Aorta (tissue), 5 donors: ENCODE measurements around the gene FIBP. TPM values are rescaled to one million over a fixed set of nuclear protein-coding genes. Genes with fewer than 3 reads are reported as not detected.
"Not testable (repeated sequence)": the region's sequence is repeated elsewhere in the genome, so short reads cannot be mapped to it uniquely, and the experiment has no call there.

Experiments
- ATAC-seq: fragments of 200-7000 bp; cut with Tn5 transposase; one replicate; pipeline ENCODE4 v1.9.1; 2022; ENCODE audit warnings: moderate library complexity; ENCODE audit not compliant: low FRiP score
- DNase-seq, 2 donors: peaks; one replicate each; pipeline ENCODE4 v3.0.0-alpha.2; 2020
- H3K27ac ChIP-seq, 2 donors: one replicate each; pipeline ENCODE4 v1.5.1; 2013; ENCODE audit warnings: low read length in 2 of 2, mild to moderate bottlenecking in 2 of 2, moderate library complexity in 2 of 2, control low read depth in 1 of 2, inconsistent platforms in 1 of 2, low read depth in 1 of 2
- H3K27me3 ChIP-seq, 2 donors: one replicate each; pipeline ENCODE4 v1.6.1; 2013; ENCODE audit warnings: control low read depth in 1 of 2, low read length in 1 of 2, mild to moderate bottlenecking in 1 of 2, moderate library complexity in 1 of 2; ENCODE audit not compliant: insufficient read depth in 2 of 2, control insufficient read depth in 1 of 2
- H3K36me3 ChIP-seq, 2 donors: one replicate each; pipeline ENCODE4 v1.6.1; 2013; ENCODE audit warnings: control low read depth in 1 of 2, low read length in 1 of 2, mild to moderate bottlenecking in 1 of 2; ENCODE audit not compliant: insufficient read depth in 2 of 2, control insufficient read depth in 1 of 2
- H3K4me1 ChIP-seq, 2 donors: one replicate each; pipeline ENCODE4 v1.6.1; 2013; ENCODE audit warnings: low read length in 2 of 2, control low read depth in 1 of 2, mild to moderate bottlenecking in 1 of 2, moderate library complexity in 1 of 2; ENCODE audit not compliant: insufficient read depth in 2 of 2, control insufficient read depth in 1 of 2
- H3K4me3 ChIP-seq, 2 donors: one replicate each; pipeline ENCODE4 v1.5.1; 2013; ENCODE audit warnings: low read length in 2 of 2, control low read depth in 1 of 2, mild to moderate bottlenecking in 1 of 2
- H3K9me3 ChIP-seq: one replicate; pipeline ENCODE4 v1.6.1; 2013; ENCODE audit warnings: mild to moderate bottlenecking, low read length; ENCODE audit not compliant: control insufficient read depth
- WGBS, 2 donors: extraction: QIAGEN DNeasy Blood & Tissue Kit; methylation state at CpG; one replicate each; pipeline ENCODE4 v1.1.7; 2013; 5-methylcytosine and 5-hydroxymethylcytosine counted together
- intact Hi-C, 2 donors: fragments of 100-400 bp; cut with DNase I; formaldehyde crosslinking; loops; one replicate each; pipeline versions ENCODE4 v1.14.2 to v1.15.0; 2022
- polyA plus RNA-seq, 2 donors: library from polyadenylated mRNA; stranded (reverse); fragments of 200-250 nt; gene quantifications; one replicate each; pipeline ENCODE4 v1.2.3, GENCODE V29; 2013
- total RNA-seq, 2 donors: library from RNA; stranded (reverse); fragmentation: NEBNext Ultra II Directional; extraction: Animal tissue kit (Norgen Biotek cat#: 25700); gene quantifications; one replicate each; pipeline ENCODE4 v1.2.1, GENCODE V29; 2021
- donor health status: healthy with polysubstance abuse.
- donor health status: Bipolar disorder and iron deficiency.
- donor health status: DM: no; HTN: no; CAD: no.
- donor health status: DM: no; HTN: no; CAD: no.
- donor health status: DM: yes; HTN: yes; CAD: no.

The FIBP gene
- total and polyA plus RNA-seq, 4 donors, result 40.2 to 73.1 (median 52.5) TPM

GRCh38 chr11:65850217-65851082 is 37.8 kb downstream of the FIBP start:
- Histone ChIP-seq H3K27me3 (no peaks in the 10 kb centered on the region), H3K4me3 (no peak overlapping the region), H3K36me3 (peaks cover 3 to 9% of the 10 kb centered on the region in 2 donors), H3K27ac (no peak overlapping the region), H3K4me1 (no peaks in the 10 kb centered on the region), H3K9me3 (no peaks in the 10 kb centered on the region)
- peak in 1 of 2 donors; percentile 73 for DNase-seq
- intact Hi-C loops, result no loop called here
- WGBS, 2 donors, result 71 to 73% methylated on average over 20 of the region's 20 CpGs
- no peak for ATAC-seq

GRCh38 chr11:65849771-65850216 is 38.5 kb downstream of the FIBP start:
- Histone ChIP-seq H3K9me3 (no peaks in the 10 kb centered on the region), H3K27ac (no peak overlapping the region), H3K36me3 (peaks cover 0 to 8% of the 10 kb centered on the region in 2 donors), H3K4me3 (no peak overlapping the region), H3K27me3 (no peaks in the 10 kb centered on the region), H3K4me1 (no peaks in the 10 kb centered on the region)
- intact Hi-C loops, result no loop called here
- WGBS, 2 donors, result 39 to 49% methylated on average over 16 of the region's 16 CpGs
- DNase-seq (peak in 1 of 2 donors; percentile 70), ATAC-seq (no peak)

GRCh38 chr11:65849366-65849765 is 38.9 kb downstream of the FIBP start:
- H3K4me1 ChIP-seq, result no peaks in the 10 kb centered on the region
- 78 to 79% methylated on average over 8 of the region's 8 CpGs for WGBS, 2 donors
- H3K36me3 ChIP-seq, result peaks cover 0 to 7% of the 10 kb centered on the region in 2 donors
- intact Hi-C loops, result no loop called here
- H3K9me3 ChIP-seq, result no peaks in the 10 kb centered on the region
- H3K4me3 ChIP-seq, result no peak overlapping the region
- no peak overlapping the region for H3K27ac ChIP-seq
- DNase-seq (peak in 1 of 2 donors; percentile 61), ATAC-seq (no peak)
- no peaks in the 10 kb centered on the region for H3K27me3 ChIP-seq

GRCh38 chr11:65848693-65849092 is 39.6 kb downstream of the FIBP start:
- H3K36me3 ChIP-seq, intact Hi-C loops, H3K4me3 ChIP-seq, H3K27ac ChIP-seq, H3K27me3 ChIP-seq, H3K4me1 ChIP-seq, H3K9me3 ChIP-seq, ATAC-seq: not testable (repeated sequence)
- 47 to 53% methylated on average over 7 of the region's 7 CpGs for WGBS, 2 donors
- DNase-seq, result peak in 1 of 2 donors; percentile 42

- H3K9me3 ChIP-seq, result no peaks in the 10 kb centered on the region
- WGBS, 2 donors, result 87 to 91% methylated on average over 3 of the region's 3 CpGs
- peaks cover 0 to 2% of the 10 kb centered on the region in 2 donors for H3K36me3 ChIP-seq
- H3K27me3 ChIP-seq, result no peaks in the 10 kb centered on the region
- DNase-seq, result no peak
- no peaks in the 10 kb centered on the region for H3K4me1 ChIP-seq
- no peak overlapping the region for H3K4me3 ChIP-seq
- intact Hi-C loops, result no loop called here
- no peak overlapping the region for H3K27ac ChIP-seq
- ATAC-seq, result no peak
These were observed 40.5 kb downstream of the FIBP start for GRCh38 chr11:65847746-65848145.

GRCh38 chr11:65844231-65844872 is 43.9 kb downstream of the FIBP start:
- 89% methylated on average over 10 of the region's 10 CpGs for WGBS, 2 donors
- no peak overlapping the region for H3K4me3 ChIP-seq
- H3K36me3 ChIP-seq, result no peaks in the 10 kb centered on the region
- no peaks in the 10 kb centered on the region for H3K9me3 ChIP-seq
- no peak overlapping the region for H3K27ac ChIP-seq
- no peaks in the 10 kb centered on the region for H3K4me1 ChIP-seq
- no peak for ATAC-seq
- intact Hi-C loops, result no loop called here
- no peaks in the 10 kb centered on the region for H3K27me3 ChIP-seq
- DNase-seq, result no peak

GRCh38 chr11:65843811-65844210 is 44.5 kb downstream of the FIBP start:
- 94 to 95% methylated on average over 3 of the region's 3 CpGs for WGBS, 2 donors
- DNase-seq (no peak), ATAC-seq (no peak)
- Histone ChIP-seq H3K9me3 (no peaks in the 10 kb centered on the region), H3K4me3 (no peak overlapping the region), H3K4me1 (no peaks in the 10 kb centered on the region), H3K36me3 (no peaks in the 10 kb centered on the region), H3K27ac (no peak overlapping the region), H3K27me3 (no peaks in the 10 kb centered on the region)
- intact Hi-C loops, result no loop called here

- no peak for DNase-seq
- H3K9me3 ChIP-seq, result no peaks in the 10 kb centered on the region
- no peaks in the 10 kb centered on the region for H3K27me3 ChIP-seq
- H3K4me3 ChIP-seq, result no peak overlapping the region
- 96 to 97% methylated on average over 4 of the region's 4 CpGs for WGBS, 2 donors
- H3K36me3 ChIP-seq, result no peaks in the 10 kb centered on the region
- ATAC-seq, result no peak
- no peak overlapping the region for H3K27ac ChIP-seq
- H3K4me1 ChIP-seq, result no peaks in the 10 kb centered on the region
- intact Hi-C loops, result no loop called here
These were observed 46.1 kb downstream of the FIBP start for GRCh38 chr11:65842144-65842543.

- 25 to 34% methylated on average over 6 of the region's 6 CpGs for WGBS, 2 donors
- Histone ChIP-seq H3K4me3 (no peak overlapping the region), H3K27me3 (no peaks in the 10 kb centered on the region), H3K4me1 (no peaks in the 10 kb centered on the region), H3K27ac (no peak overlapping the region), H3K36me3 (no peaks in the 10 kb centered on the region), H3K9me3 (no peaks in the 10 kb centered on the region)
- DNase-seq (no peak), ATAC-seq (peak; percentile 13)
- intact Hi-C loops, result no loop called here
These were observed 54.1 kb downstream of the FIBP start for GRCh38 chr11:65834202-65834601.
